B cell (primary cell): ENCODE measurements around the gene CADM1. TPM values are rescaled to one million over a fixed set of nuclear protein-coding genes. Genes with fewer than 3 reads are reported as not detected.

Experiments
- ATAC-seq: fragments of 200-7000 bp; cut with Tn5 transposase; one replicate; pipeline ENCODE4 v1.10.0; 2021; ENCODE audit warnings: low read depth, mild to moderate bottlenecking, moderate number of reproducible peaks, moderate library complexity
- CTCF ChIA-PET: fragments of 350-600 bp; sonication (Branson Sonifier 250); formaldehyde crosslinking; loops from one replicate; lab custom pipeline; 2021; ENCODE audit warnings: antibody characterized with exemption, inconsistent platforms; lab: Charles Lee
- POLR2A ChIA-PET: fragments of 350-600 bp; sonication (Branson Sonifier 250); formaldehyde crosslinking; loops from one replicate; lab custom pipeline; 2021; ENCODE audit warnings: antibody characterized with exemption; lab: Charles Lee
- DNase-seq: peaks from one replicate; pipeline ENCODE4 v3.0.0; 2013
- H2AFZ ChIP-seq: 2 replicates; pipeline ENCODE4 v1.6.1; 2012; ENCODE audit warnings: mild to moderate bottlenecking, low read depth, low read length; ENCODE audit not compliant: insufficient read depth, poor library complexity, severe bottlenecking
- H3K27ac ChIP-seq, 2 donors: 1 replicate in 1 of 2; 2 replicates in 1 of 2; pipeline ENCODE4 v1.5.1; 2012 to 2013; ENCODE audit warnings: low read length in 2 of 2, mild to moderate bottlenecking in 2 of 2, moderate library complexity in 1 of 2
- H3K27me3 ChIP-seq, 4 experiments: fragments of 200-600 bp in 1 of 4; sonication (generic) in 1 of 4; replicated peaks in 1 of 4; 1 replicate in 2 of 4; 2 replicates in 2 of 4; pipeline versions ENCODE4 v1.6.1 to v1.7.0; 2013 to 2016; ENCODE audit warnings: low read length in 3 of 4, mild to moderate bottlenecking in 2 of 4, mixed read lengths in 1 of 4, moderate library complexity in 1 of 4; ENCODE audit not compliant: insufficient read depth in 4 of 4, control insufficient read depth in 3 of 4; ENCODE audit errors: control extremely low read depth in 1 of 4
- H3K36me3 ChIP-seq, 2 experiments: replicated peaks in 1 of 2; 1 replicate in 1 of 2; 2 replicates in 1 of 2; pipeline versions ENCODE4 v1.6.1 to v1.7.1; 2013; ENCODE audit warnings: low read length in 1 of 2; ENCODE audit not compliant: insufficient read depth in 2 of 2, control insufficient read depth in 1 of 2; ENCODE audit errors: control extremely low read depth in 1 of 2, extremely low read depth in 1 of 2
- H3K4me1 ChIP-seq, 2 donors: fragments of 200-600 bp in 1 of 2; sonication (generic) in 1 of 2; 1 replicate in 1 of 2; 2 replicates in 1 of 2; pipeline versions ENCODE4 v1.5.1 to v1.6.1; 2013 to 2017; ENCODE audit warnings: low read length in 2 of 2; ENCODE audit not compliant: control insufficient read depth in 2 of 2, insufficient read depth in 2 of 2
- H3K4me2 ChIP-seq: replicated peaks from 2 replicates; pipeline ENCODE3; 2012; ENCODE audit warnings: mild to moderate bottlenecking, low read depth, low read length; ENCODE audit not compliant: poor library complexity, severe bottlenecking
- H3K4me3 ChIP-seq, 5 experiments: fragments of 200-600 bp in 1 of 5; sonication (generic) in 1 of 5; 1 replicate in 3 of 5; 2 replicates in 2 of 5; pipeline versions ENCODE4 v1.5.1 to v1.7.0; 2011 to 2016; ENCODE audit warnings: low read length in 4 of 5, mild to moderate bottlenecking in 4 of 5, low read depth in 2 of 5, control low read depth in 1 of 5, moderate library complexity in 1 of 5; ENCODE audit not compliant: insufficient read depth in 1 of 5; ENCODE audit errors: control extremely low read depth in 1 of 5, extremely low read depth in 1 of 5
- H3K79me2 ChIP-seq: fragments of 200-600 bp; sonication (generic); one replicate; pipeline ENCODE4 v1.6.0; 2016; ENCODE audit warnings: low read length; ENCODE audit not compliant: control insufficient read depth, insufficient read depth
- H3K9ac ChIP-seq: fragments of 200-600 bp; sonication (generic); 2 replicates; pipeline ENCODE4 v1.6.1; 2017; ENCODE audit warnings: mild to moderate bottlenecking, low read length, moderate library complexity
- H3K9me3 ChIP-seq, 3 donors: one replicate each; pipeline versions ENCODE4 v1.6.1 to v1.7.1; 2013; ENCODE audit warnings: low read length in 2 of 3; ENCODE audit not compliant: control insufficient read depth in 2 of 3, insufficient read depth in 1 of 3; ENCODE audit errors: control extremely low read depth in 1 of 3
- H4K20me1 ChIP-seq: 2 replicates; pipeline ENCODE4 v1.6.0; 2012; ENCODE audit warnings: mild to moderate bottlenecking, low read length; ENCODE audit not compliant: insufficient read depth, control insufficient read depth, poor library complexity, severe bottlenecking
- H3K27ac Mint-ChIP-seq: one replicate; pipeline ENCODE4 v1.8.0; 2021; ENCODE audit warnings: mixed read lengths
- H3K27me3 Mint-ChIP-seq: one replicate; pipeline ENCODE4 v1.8.0; 2021; ENCODE audit warnings: mixed read lengths
- H3K4me1 Mint-ChIP-seq: one replicate; pipeline ENCODE4 v1.8.0; 2021; ENCODE audit warnings: mixed read lengths
- H3K4me3 Mint-ChIP-seq: one replicate; pipeline ENCODE4 v1.8.0; 2021; ENCODE audit warnings: mixed read lengths
- H3K9me3 Mint-ChIP-seq: one replicate; pipeline ENCODE4 v1.8.0; 2022; ENCODE audit warnings: mixed read lengths; ENCODE audit not compliant: insufficient read depth
- EZH2 ChIP-seq: IDR thresholded peaks from 2 replicates; pipeline ENCODE4 v1.6.1; 2012; ENCODE audit warnings: borderline replicate concordance, low read depth, mild to moderate bottlenecking, moderate library complexity, low read length; ENCODE audit not compliant: insufficient read depth, poor library complexity, severe bottlenecking
- WGBS: methylation state at CpG from one replicate; pipeline ENCODE4 v1.1.5; 2013; ENCODE audit warnings: missing lambda C conversion rate; ENCODE audit not compliant: insufficient coverage; 5-methylcytosine and 5-hydroxymethylcytosine counted together
- intact Hi-C: fragments of 100-400 bp; cut with micrococcal nuclease; formaldehyde crosslinking; loops from one replicate; pipeline ENCODE4 v1.10.0; 2022
- polyA plus RNA-seq: library from polyadenylated mRNA; depleted of rRNA; stranded (reverse); fragments of >200 nt; gene quantifications from 2 replicates; pipeline ENCODE4 v1.2.3, GENCODE V29; 2012
- total RNA-seq, 2 donors: library from RNA; stranded (reverse); fragments of 120-200 nt in 1 of 2; gene quantifications; 1 replicate in 1 of 2; 2 replicates in 1 of 2; pipeline versions ENCODE4 v1.2.3 to v1.2.4, GENCODE V29; 2013 to 2022
- TF ChIP-seq, protein P1 (sequence below): fragments of 200-600 bp; IDR thresholded peaks from one replicate; pipeline ENCODE4 v1.8.0; 2022; ENCODE audit warnings: antibody characterized with exemption, mild to moderate bottlenecking

The CADM1 gene
- total and polyA plus RNA-seq, 2 donors (not counting 1 experiment from before 2014, with no cell fraction given): 0.43 to 0.49 TPM

DNA sequence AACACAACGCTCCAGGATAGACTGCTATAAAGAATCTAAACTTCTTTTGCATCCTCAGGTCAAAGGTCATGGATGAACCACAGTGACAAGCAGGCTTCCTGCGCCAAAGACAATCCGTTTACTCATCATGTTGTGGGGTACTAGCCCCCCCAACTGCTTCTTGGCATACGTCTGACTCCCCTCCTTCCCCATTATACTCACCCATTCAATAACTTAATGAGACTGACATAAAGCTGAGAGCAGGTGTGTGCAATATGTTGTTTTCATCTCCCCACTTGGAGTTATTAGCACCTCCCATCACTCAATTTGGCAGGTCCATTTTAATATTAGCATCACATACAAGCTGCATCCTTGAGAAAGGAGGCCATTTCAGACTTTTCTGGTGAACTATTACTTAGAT is 157.1 kb downstream of the CADM1 start:
- Mint-ChIP-seq H3K9me3 (no peaks in the 10 kb centered on the region), H3K27ac (no peak overlapping the region), H3K4me3 (no peak overlapping the region), H3K4me1 (no peaks in the 10 kb centered on the region), H3K27me3 (peaks cover 14% of the 10 kb centered on the region)
- no peak overlapping the region for H2AFZ ChIP-seq
- no peak overlapping the region for H3K27ac ChIP-seq
- H3K4me3 ChIP-seq: no peak overlapping the region
- no peaks in the 10 kb centered on the region for H3K9me3 ChIP-seq
- WGBS: 90% methylated on average over 3 of the region's 4 CpGs
- H3K4me2 ChIP-seq: no peak overlapping the region
- no peaks in the 10 kb centered on the region for H3K36me3 ChIP-seq
- H3K4me1 ChIP-seq: no peaks in the 10 kb centered on the region
- intact Hi-C loops: no loop called here
- no peak overlapping the region for H3K9ac ChIP-seq
- no peak for DNase-seq
- TF ChIP-seq, protein P1, sequence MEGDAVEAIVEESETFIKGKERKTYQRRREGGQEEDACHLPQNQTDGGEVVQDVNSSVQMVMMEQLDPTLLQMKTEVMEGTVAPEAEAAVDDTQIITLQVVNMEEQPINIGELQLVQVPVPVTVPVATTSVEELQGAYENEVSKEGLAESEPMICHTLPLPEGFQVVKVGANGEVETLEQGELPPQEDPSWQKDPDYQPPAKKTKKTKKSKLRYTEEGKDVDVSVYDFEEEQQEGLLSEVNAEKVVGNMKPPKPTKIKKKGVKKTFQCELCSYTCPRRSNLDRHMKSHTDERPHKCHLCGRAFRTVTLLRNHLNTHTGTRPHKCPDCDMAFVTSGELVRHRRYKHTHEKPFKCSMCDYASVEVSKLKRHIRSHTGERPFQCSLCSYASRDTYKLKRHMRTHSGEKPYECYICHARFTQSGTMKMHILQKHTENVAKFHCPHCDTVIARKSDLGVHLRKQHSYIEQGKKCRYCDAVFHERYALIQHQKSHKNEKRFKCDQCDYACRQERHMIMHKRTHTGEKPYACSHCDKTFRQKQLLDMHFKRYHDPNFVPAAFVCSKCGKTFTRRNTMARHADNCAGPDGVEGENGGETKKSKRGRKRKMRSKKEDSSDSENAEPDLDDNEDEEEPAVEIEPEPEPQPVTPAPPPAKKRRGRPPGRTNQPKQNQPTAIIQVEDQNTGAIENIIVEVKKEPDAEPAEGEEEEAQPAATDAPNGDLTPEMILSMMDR: no peak
- H3K27me3 ChIP-seq: no peaks in the 10 kb centered on the region
- ChIA-PET POLR2A (no interaction called here), CTCF (no interaction called here)
- no peak for ATAC-seq
- H3K79me2 ChIP-seq: no peaks in the 10 kb centered on the region
- H4K20me1 ChIP-seq: no peaks in the 10 kb centered on the region

DNA sequence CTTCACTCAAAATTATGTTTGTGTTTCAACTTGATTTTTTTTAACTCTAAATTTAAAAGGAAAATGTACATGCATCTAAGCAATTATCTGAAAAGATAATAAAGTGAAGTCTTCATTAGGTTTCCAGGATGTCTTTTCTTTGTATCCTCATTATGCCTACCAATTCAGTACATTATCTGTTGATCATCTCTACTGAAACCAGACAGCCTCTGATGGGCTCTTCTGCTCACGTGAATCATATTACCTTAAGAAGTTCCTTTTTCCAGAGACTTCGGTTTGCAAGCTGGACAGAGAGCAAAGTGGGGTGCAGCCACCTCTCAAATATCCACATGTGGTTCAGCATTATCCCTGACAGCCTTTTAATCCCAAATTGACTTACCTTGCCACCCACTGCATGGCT is 158.4 kb downstream of the CADM1 start:
- no peak overlapping the region for H3K9ac ChIP-seq
- no peak overlapping the region for H3K27ac ChIP-seq
- no peak overlapping the region for H3K4me2 ChIP-seq
- CTCF ChIA-PET: no interaction called here
- POLR2A ChIA-PET: no interaction called here
- intact Hi-C loops: no loop called here
- no peaks in the 10 kb centered on the region for H3K9me3 ChIP-seq
- no peaks in the 10 kb centered on the region for H4K20me1 ChIP-seq
- no peak for TF ChIP-seq EZH2
- TF ChIP-seq, protein P1: no peak
- DNase-seq: no peak
- no peak overlapping the region for H2AFZ ChIP-seq
- no peaks in the 10 kb centered on the region for H3K36me3 ChIP-seq
- H3K79me2 ChIP-seq: no peaks in the 10 kb centered on the region
- H3K27ac Mint-ChIP-seq: no peak overlapping the region
- no peak for ATAC-seq
- H3K4me3 Mint-ChIP-seq: no peak overlapping the region
- 76% methylated on average over 2 of the region's 2 CpGs for WGBS
- no peaks in the 10 kb centered on the region for H3K27me3 ChIP-seq
- peaks cover 15% of the 10 kb centered on the region for H3K27me3 Mint-ChIP-seq
- no peaks in the 10 kb centered on the region for H3K4me1 Mint-ChIP-seq
- H3K4me3 ChIP-seq: no peak overlapping the region
- H3K4me1 ChIP-seq: no peaks in the 10 kb centered on the region
- no peaks in the 10 kb centered on the region for H3K9me3 Mint-ChIP-seq
